Measurements from ENCODE around the gene SCNN1A. TPM values are rescaled to one million over a fixed set of nuclear protein-coding genes. Genes with fewer than 3 reads are reported as not detected.

SCNN1A gene
- 1 to 10 TPM in 3 of 4 donors, under 1 TPM in 1; 0.82 to 7.2 (median 1.1) TPM for total RNA-seq
- polyA plus RNA-seq: 100 to 1,000 TPM in 1 of 3 donors, 10 to 100 TPM in 2; 51.1 to 169 (median 53.5) TPM

GRCh38 chr12:6375269-6376078 is at the start of gene SCNN1A:
Gene SCNN1A (minus strand): TSS chr12:6375563. CDS start chr12:6374783, 780 bp downstream.
- Histone ChIP-seq H3K4me1 (peaks cover 0 to 82% (median 66%) of the 10 kb centered on the region in 4 donors), H3K27me3 (no peaks in the 10 kb centered on the region), H3K9me3 (no peaks in the 10 kb centered on the region), H3K36me3 (no peaks in the 10 kb centered on the region), H3K4me3 (no peak within 1 kb of the TSS), H3K27ac (peak within 1 kb of the TSS; percentile 75 to 80 (median 78))
- TF ChIP-seq POLR2A (IDR thresholded peaks at IDR 0.05): peak; percentile 10 to 84
- peak in 1 of 4 donors; percentile 42 for TF ChIP-seq POLR2AphosphoS5 (IDR thresholded peaks at IDR 0.05)
- TF ChIP-seq EP300 (IDR thresholded peaks at IDR 0.05): no peak
- no peak for TF ChIP-seq CTCF (IDR thresholded peaks at IDR 0.05)
- WGBS, 2 donors: 20 to 68% methylated on average over 15 of the region's 15 CpGs
- intact Hi-C loops (cut with DNase I): no loop called here
- DNase-seq: peak; percentile 64

GRCh38 chr12:6424866-6425265 is 49.5 kb upstream of the SCNN1A start:
- intact Hi-C loops (cut with DNase I): no loop called here
- DNase-seq: no peak
- Histone ChIP-seq H3K4me1 (peaks cover 0 to 23% (median 18%) of the 10 kb centered on the region in 4 donors), H3K4me3 (no peak overlapping the region), H3K27me3 (no peaks in the 10 kb centered on the region), H3K27ac (no peak overlapping the region), H3K36me3 (no peaks in the 10 kb centered on the region), H3K9me3 (no peaks in the 10 kb centered on the region)
- TF ChIP-seq EP300 (IDR thresholded peaks at IDR 0.05) (no peak), POLR2AphosphoS5 (IDR thresholded peaks at IDR 0.05) (no peak), CTCF (IDR thresholded peaks at IDR 0.05) (no peak), POLR2A (IDR thresholded peaks at IDR 0.05) (no peak)
- 91% methylated on average over 8 of the region's 8 CpGs for WGBS, 2 donors

- H3K4me3 ChIP-seq: no peak overlapping the region
- no peak for DNase-seq
- WGBS, 2 donors: 43 to 64% methylated on average over 6 of the region's 6 CpGs
- peaks cover 0 to 22% (median 17%) of the 10 kb centered on the region in 4 donors for H3K4me1 ChIP-seq
- no peaks in the 10 kb centered on the region for H3K9me3 ChIP-seq
- TF ChIP-seq CTCF (IDR thresholded peaks at IDR 0.05) (no peak), EP300 (IDR thresholded peaks at IDR 0.05) (no peak), POLR2AphosphoS5 (IDR thresholded peaks at IDR 0.05) (no peak), POLR2A (IDR thresholded peaks at IDR 0.05) (no peak)
- H3K27ac ChIP-seq: peak overlapping the region; percentile 43 to 67 (median 62)
- no peaks in the 10 kb centered on the region for H3K27me3 ChIP-seq
- H3K36me3 ChIP-seq: no peaks in the 10 kb centered on the region
- intact Hi-C loops (cut with DNase I): no loop called here
These were observed 48.6 kb upstream of the SCNN1A start for GRCh38 chr12:6424008-6424347.

GRCh38 chr12:6423267-6424007 is 48.1 kb upstream of the SCNN1A start:
- intact Hi-C loops (cut with DNase I): loop anchor here (1.0 to 2.0 kb wide), 2 partner anchors 42 to 115 kb away; no protein-coding TSS in a partner anchor
- DNase-seq: peak; percentile 96
- TF ChIP-seq CTCF (IDR thresholded peaks at IDR 0.05): peak; percentile 85 to 95 (median 92)
- TF ChIP-seq POLR2AphosphoS5 (IDR thresholded peaks at IDR 0.05): peak in 3 of 4 donors; percentile 68 to 70 (median 68)
- TF ChIP-seq POLR2A (IDR thresholded peaks at IDR 0.05): no peak
- TF ChIP-seq EP300 (IDR thresholded peaks at IDR 0.05): peak in 1 of 4 donors; percentile 16
- H3K9me3 ChIP-seq: no peaks in the 10 kb centered on the region
- no peak overlapping the region for H3K4me3 ChIP-seq
- no peaks in the 10 kb centered on the region for H3K36me3 ChIP-seq
- H3K4me1 ChIP-seq: peaks cover 0 to 22% (median 19%) of the 10 kb centered on the region in 4 donors
- WGBS, 2 donors: 2 to 6% methylated on average over 9 of the region's 9 CpGs
- peak overlapping the region; percentile 43 to 67 (median 62) for H3K27ac ChIP-seq
- H3K27me3 ChIP-seq: no peaks in the 10 kb centered on the region

All from sigmoid colon (tissue), 7 donors.